HCT116 (cell line): ENCODE results near the gene HOXC11. TPM values are rescaled to one million over a fixed set of nuclear protein-coding genes. Genes with fewer than 3 reads are reported as not detected.

Experiments
- ATAC-seq: fragments of 200-7000 bp; cut with Tn5 transposase; 2 replicates; pipeline ENCODE4 v1.9.1; 2020; ENCODE audit warnings: mild to moderate bottlenecking, moderate library complexity
- BruUV-seq: library from RNA; stranded (reverse); fragments of 400-500 nt; replicated peaks from 2 replicates; lab custom pipeline; 2021; lab: Mats Ljungman, UMichigan
- CTCF ChIA-PET: fragments of 300-600 bp; sonication (Branson Sonifier 250); formaldehyde crosslinking; loops from one replicate; lab custom pipeline; 2021; ENCODE audit warnings: antibody characterized with exemption; lab: Charles Lee
- POLR2A ChIA-PET: fragments of 300-600, 350-600 bp; sonication (Branson Sonifier 250); formaldehyde crosslinking; loops from one replicate; lab custom pipeline; 2021; ENCODE audit warnings: antibody characterized with exemption; lab: Charles Lee
- RAD21 ChIA-PET, 2 experiments: fragments of 300-600 bp; sonication (Branson Sonifier 250); formaldehyde crosslinking; loops; one replicate each; lab custom pipeline; 2023; ENCODE audit warnings: low total read pairs in 2 of 2; ENCODE audit not compliant: uncharacterized antibody in 2 of 2, unreplicated experiment in 2 of 2, low non-redundant PET in 1 of 2; lab: Charles Lee
- DNase-seq: peaks from one replicate; pipeline ENCODE4 v3.0.0-alpha.2; 2010; ENCODE audit warnings: low read depth, low spot score
- H2AFZ ChIP-seq: fragments of 200-600 bp; shearing (Covaris generic), sonication (generic); 2 replicates; pipeline ENCODE4 v1.6.1; 2017; ENCODE audit warnings: low read depth, mixed run types, mixed read lengths, antibody characterized with exemption, low read length; ENCODE audit not compliant: poor library complexity, severe bottlenecking
- H3K27ac ChIP-seq: 2 replicates; pipeline ENCODE4 v1.5.1; 2012; ENCODE audit warnings: low read depth, low read length
- H3K27me3 ChIP-seq: fragments of 200-600 bp; sonication (generic); 2 replicates; pipeline ENCODE4 v1.6.1; 2016; ENCODE audit warnings: mixed run types, low read length, mixed read lengths; ENCODE audit not compliant: insufficient read depth
- H3K36me3 ChIP-seq, 2 experiments: fragments of 200-500 bp in 1 of 2; fragments of 200-600 bp in 1 of 2; sonication (Bioruptor generic) in 1 of 2; sonication (generic) in 1 of 2; 2 replicates each; pipeline versions ENCODE4 v1.5.1 to v1.6.1; 2014 to 2016; ENCODE audit warnings: low read length in 2 of 2, inconsistent platforms in 1 of 2, mixed read lengths in 1 of 2, mixed run types in 1 of 2; ENCODE audit not compliant: insufficient read depth in 2 of 2, control insufficient read depth in 1 of 2
- H3K4me1 ChIP-seq, 2 experiments: fragments of 200-600 bp in 1 of 2; sonication (generic) in 1 of 2; 2 replicates each; pipeline versions ENCODE4 v1.5.1 to v1.6.1; 2012 to 2017; ENCODE audit warnings: low read length in 2 of 2, inconsistent platforms in 1 of 2, mild to moderate bottlenecking in 1 of 2, mixed read lengths in 1 of 2, mixed run types in 1 of 2, moderate library complexity in 1 of 2; ENCODE audit not compliant: insufficient read depth in 2 of 2, control insufficient read depth in 1 of 2
- H3K4me2 ChIP-seq: fragments of 200-600 bp; sonication (generic); 2 replicates; pipeline ENCODE4 v1.6.1; 2017; ENCODE audit warnings: mixed run types, low read length, mixed read lengths
- H3K4me3 ChIP-seq, 2 experiments: fragments of 200-600 bp in 1 of 2; sonication (generic) in 1 of 2; replicated peaks in 1 of 2; 2 replicates each; pipeline ENCODE4 v1.5.1; 2011 to 2016; ENCODE audit warnings: low read length in 2 of 2, control low read depth in 1 of 2, low read depth in 1 of 2, mild to moderate bottlenecking in 1 of 2, mixed read lengths in 1 of 2, mixed run types in 1 of 2
- H3K79me2 ChIP-seq: fragments of 200-600 bp; sonication (generic); 2 replicates; pipeline ENCODE4 v1.6.1; 2017; ENCODE audit warnings: mild to moderate bottlenecking, mixed run types, low read length, moderate library complexity, mixed read lengths; ENCODE audit not compliant: insufficient read depth
- H3K9ac ChIP-seq: fragments of 200-600 bp; sonication (generic); 2 replicates; pipeline ENCODE4 v1.6.1; 2016; ENCODE audit warnings: low read length, mixed read lengths
- H3K9me2 ChIP-seq: fragments of 200-600 bp; sonication (generic), shearing (Covaris generic); 2 replicates; pipeline ENCODE4 v1.6.1; 2017; ENCODE audit warnings: mixed run types, mild to moderate bottlenecking, moderate library complexity; ENCODE audit not compliant: insufficient read depth
- H3K9me3 ChIP-seq, 2 experiments: fragments of 200-500 bp in 1 of 2; fragments of 200-600 bp in 1 of 2; sonication (Bioruptor generic) in 1 of 2; sonication (generic) in 1 of 2; 2 replicates each; pipeline ENCODE4 v1.6.1; 2014 to 2017; ENCODE audit warnings: low read length in 2 of 2, mixed read lengths in 2 of 2, inconsistent platforms in 1 of 2, low read depth in 1 of 2, mild to moderate bottlenecking in 1 of 2, mixed run types in 1 of 2, moderate library complexity in 1 of 2; ENCODE audit not compliant: control insufficient read depth in 1 of 2, insufficient read depth in 1 of 2
- H4K20me1 ChIP-seq: fragments of 200-600 bp; sonication (generic), shearing (Covaris generic); 2 replicates; pipeline ENCODE4 v1.6.1; 2017; ENCODE audit warnings: mixed run types, mild to moderate bottlenecking, moderate library complexity; ENCODE audit not compliant: insufficient read depth
- CBX3 ChIP-seq: IDR thresholded peaks from 2 replicates; pipeline ENCODE4 v1.6.1; 2012; ENCODE audit warnings: low read depth
- CEBPB ChIP-seq: IDR thresholded peaks from 2 replicates; pipeline ENCODE4 v1.6.1; 2012; ENCODE audit warnings: low read depth
- EGR1 ChIP-seq: IDR thresholded peaks from 2 replicates; pipeline ENCODE4 v1.6.1; 2012; ENCODE audit warnings: low read depth
- ELF1 ChIP-seq: IDR thresholded peaks from 2 replicates; pipeline ENCODE4 v1.6.1; 2012; ENCODE audit warnings: low read depth, borderline replicate concordance
- POLR2AphosphoS5 ChIP-seq: IDR thresholded peaks from 2 replicates; pipeline ENCODE4 v1.6.1; 2011; ENCODE audit warnings: mild to moderate bottlenecking, low read depth, low read length, moderate library complexity
- RAD21 ChIP-seq: IDR thresholded peaks from 2 replicates; pipeline ENCODE4 v1.6.1; 2012; ENCODE audit warnings: low read depth, mild to moderate bottlenecking
- SP1 ChIP-seq: IDR thresholded peaks from 2 replicates; pipeline ENCODE4 v1.6.1; 2012; ENCODE audit warnings: low read depth
- SRF ChIP-seq: IDR thresholded peaks from 2 replicates; pipeline ENCODE4 v1.6.1; 2012; ENCODE audit warnings: low read depth
- TCF7L2 ChIP-seq: IDR thresholded peaks from 2 replicates; pipeline ENCODE4 v1.7.0; 2011; ENCODE audit warnings: borderline replicate concordance, inconsistent platforms; ENCODE audit not compliant: insufficient read depth, insufficient read length; ENCODE audit errors: extremely low read depth
- ZFX ChIP-seq: fragments of 450-650 bp; IDR thresholded peaks from 2 replicates; pipeline ENCODE4 v1.6.1; 2017
- ZNF274 ChIP-seq: fragments of 200-500 bp; sonication (Bioruptor generic); IDR thresholded peaks from 2 replicates; pipeline ENCODE4 v1.6.1; 2014; ENCODE audit warnings: mild to moderate bottlenecking, low read depth, low read length, inconsistent platforms
- intact Hi-C: fragments of 100-400 bp; cut with micrococcal nuclease; formaldehyde crosslinking; loops from 2 replicates; pipeline ENCODE4 v1.10.0; 2022
- total RNA-seq: library from RNA; stranded (reverse); gene quantifications from one replicate; pipeline ENCODE4 v1.2.1, GENCODE V29; 2021; ENCODE audit not compliant: unreplicated experiment
- TF ChIP-seq, protein P1 (sequence below): IDR thresholded peaks from 2 replicates; pipeline ENCODE4 v1.6.1; 2012
- TF ChIP-seq, protein P2 (sequence below), 3 experiments: fragments of 200-600 bp in 1 of 3; sonication (generic) in 1 of 3; IDR thresholded peaks in 2 of 3; conservative IDR thresholded peaks in 1 of 3; 2 replicates each; pipeline ENCODE4 v1.5.1; 2012 to 2017; ENCODE audit warnings: low read depth in 2 of 3, low read length in 2 of 3, antibody characterized with exemption in 1 of 3, borderline replicate concordance in 1 of 3, control low read depth in 1 of 3, mild to moderate bottlenecking in 1 of 3, mixed read lengths in 1 of 3, mixed run types in 1 of 3, moderate library complexity in 1 of 3; ENCODE audit not compliant: insufficient read depth in 1 of 3
- TF ChIP-seq, protein P3 (sequence below): IDR thresholded peaks from 2 replicates; pipeline ENCODE4 v1.6.1; 2011; ENCODE audit warnings: mild to moderate bottlenecking, low read length, moderate library complexity; ENCODE audit not compliant: insufficient replicate concordance; ENCODE audit errors: extremely low read depth
- TF ChIP-seq, protein P4 (sequence below): IDR thresholded peaks from 2 replicates; pipeline ENCODE4 v1.6.1; 2012

HOXC11 gene
- total RNA-seq, 1 experiment from 2014 or later: 0.22 TPM

DNA sequence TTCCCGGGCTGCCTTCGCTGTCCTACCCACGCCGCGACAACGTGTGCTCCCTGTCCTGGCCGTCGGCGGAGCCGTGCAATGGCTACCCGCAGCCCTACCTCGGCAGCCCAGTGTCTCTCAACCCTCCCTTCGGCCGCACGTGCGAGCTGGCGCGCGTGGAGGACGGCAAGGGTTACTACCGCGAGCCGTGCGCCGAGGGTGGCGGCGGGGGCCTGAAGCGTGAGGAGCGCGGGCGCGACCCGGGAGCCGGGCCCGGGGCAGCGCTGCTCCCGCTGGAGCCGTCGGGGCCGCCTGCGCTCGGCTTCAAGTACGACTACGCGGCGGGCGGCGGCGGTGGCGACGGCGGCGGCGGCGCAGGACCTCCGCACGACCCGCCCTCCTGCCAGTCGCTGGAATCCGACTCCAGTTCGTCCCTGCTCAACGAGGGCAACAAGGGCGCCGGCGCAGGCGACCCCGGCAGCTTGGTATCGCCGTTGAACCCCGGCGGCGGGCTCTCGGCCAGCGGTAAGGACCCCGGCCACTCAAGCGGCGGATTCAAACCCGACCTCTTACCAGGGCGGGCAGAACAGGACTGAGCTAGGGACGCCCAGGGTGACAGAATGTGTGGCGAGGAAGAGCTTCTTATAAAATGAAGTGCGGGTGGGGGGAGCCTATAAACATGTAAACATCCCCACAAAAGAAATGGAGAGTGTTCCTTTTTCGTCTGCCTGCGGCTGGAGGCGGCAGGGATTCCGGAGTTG is 17.7 kb upstream of the HOXC11 start:
- no peak overlapping the region for H3K4me2 ChIP-seq

DNA sequence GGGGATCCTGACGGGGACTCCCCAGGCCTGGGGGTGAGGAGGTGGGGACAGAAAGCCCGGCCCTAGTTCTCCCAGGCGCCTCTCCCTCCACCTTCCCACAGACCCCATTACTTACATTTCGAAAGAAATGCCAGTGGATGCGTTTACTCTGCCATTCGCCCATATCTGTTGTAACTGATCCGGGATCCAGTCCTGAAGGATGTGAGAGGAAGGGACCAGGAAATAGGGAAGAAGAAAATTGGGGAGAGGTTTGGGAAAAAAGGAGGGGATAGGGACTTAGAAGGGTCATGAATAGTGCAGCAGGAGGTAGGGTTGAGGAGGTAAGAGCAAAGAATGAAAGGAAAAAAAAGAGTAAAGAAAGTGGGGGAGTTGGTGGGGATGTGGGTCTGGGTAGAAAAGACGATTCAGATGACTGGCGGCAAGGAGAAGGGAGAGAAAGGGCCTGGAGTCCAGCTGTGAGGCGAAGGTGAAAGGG is 17.1 kb upstream of the HOXC11 start:
- Histone ChIP-seq H3K9me3 (no peaks in the 10 kb centered on the region), H3K27ac (no peak overlapping the region), H3K4me1 (peaks cover 12 to 15% of the 10 kb centered on the region in 2 experiments), H3K4me3 (no peak overlapping the region), H3K27me3 (no peaks in the 10 kb centered on the region), H4K20me1 (no peaks in the 10 kb centered on the region), H2AFZ (no peak overlapping the region), H3K9ac (no peak overlapping the region), H3K79me2 (no peaks in the 10 kb centered on the region), H3K4me2 (no peak overlapping the region), H3K36me3 (no peaks in the 10 kb centered on the region), H3K9me2 (no peaks in the 10 kb centered on the region)
- ATAC-seq: no peak
- BruUV-seq: no TSS peak
- ChIA-PET CTCF (no interaction called here), POLR2A (no interaction called here), RAD21 (no interaction called here)
- no peak for DNase-seq
- intact Hi-C loops: no loop called here
- no peak for TF ChIP-seq TCF7L2
- TF ChIP-seq ZFX: no peak
- TF ChIP-seq POLR2AphosphoS5: no peak
- TF ChIP-seq, protein P1, sequence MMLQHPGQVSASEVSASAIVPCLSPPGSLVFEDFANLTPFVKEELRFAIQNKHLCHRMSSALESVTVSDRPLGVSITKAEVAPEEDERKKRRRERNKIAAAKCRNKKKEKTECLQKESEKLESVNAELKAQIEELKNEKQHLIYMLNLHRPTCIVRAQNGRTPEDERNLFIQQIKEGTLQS: no peak
- TF ChIP-seq CBX3: no peak
- TF ChIP-seq RAD21: no peak
- TF ChIP-seq, protein P2, sequence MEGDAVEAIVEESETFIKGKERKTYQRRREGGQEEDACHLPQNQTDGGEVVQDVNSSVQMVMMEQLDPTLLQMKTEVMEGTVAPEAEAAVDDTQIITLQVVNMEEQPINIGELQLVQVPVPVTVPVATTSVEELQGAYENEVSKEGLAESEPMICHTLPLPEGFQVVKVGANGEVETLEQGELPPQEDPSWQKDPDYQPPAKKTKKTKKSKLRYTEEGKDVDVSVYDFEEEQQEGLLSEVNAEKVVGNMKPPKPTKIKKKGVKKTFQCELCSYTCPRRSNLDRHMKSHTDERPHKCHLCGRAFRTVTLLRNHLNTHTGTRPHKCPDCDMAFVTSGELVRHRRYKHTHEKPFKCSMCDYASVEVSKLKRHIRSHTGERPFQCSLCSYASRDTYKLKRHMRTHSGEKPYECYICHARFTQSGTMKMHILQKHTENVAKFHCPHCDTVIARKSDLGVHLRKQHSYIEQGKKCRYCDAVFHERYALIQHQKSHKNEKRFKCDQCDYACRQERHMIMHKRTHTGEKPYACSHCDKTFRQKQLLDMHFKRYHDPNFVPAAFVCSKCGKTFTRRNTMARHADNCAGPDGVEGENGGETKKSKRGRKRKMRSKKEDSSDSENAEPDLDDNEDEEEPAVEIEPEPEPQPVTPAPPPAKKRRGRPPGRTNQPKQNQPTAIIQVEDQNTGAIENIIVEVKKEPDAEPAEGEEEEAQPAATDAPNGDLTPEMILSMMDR (IDR thresholded peaks at IDR 0.05 in 2 of 3, conservative IDR thresholded peaks at IDR 0.05 in 1 of 3; ENCODE audit: borderline replicate concordance in 1 of 3, insufficient read depth in 1 of 3, low read depth in 2 of 3, low read length in 2 of 3): no peak
- TF ChIP-seq CEBPB: no peak
- TF ChIP-seq, protein P3, sequence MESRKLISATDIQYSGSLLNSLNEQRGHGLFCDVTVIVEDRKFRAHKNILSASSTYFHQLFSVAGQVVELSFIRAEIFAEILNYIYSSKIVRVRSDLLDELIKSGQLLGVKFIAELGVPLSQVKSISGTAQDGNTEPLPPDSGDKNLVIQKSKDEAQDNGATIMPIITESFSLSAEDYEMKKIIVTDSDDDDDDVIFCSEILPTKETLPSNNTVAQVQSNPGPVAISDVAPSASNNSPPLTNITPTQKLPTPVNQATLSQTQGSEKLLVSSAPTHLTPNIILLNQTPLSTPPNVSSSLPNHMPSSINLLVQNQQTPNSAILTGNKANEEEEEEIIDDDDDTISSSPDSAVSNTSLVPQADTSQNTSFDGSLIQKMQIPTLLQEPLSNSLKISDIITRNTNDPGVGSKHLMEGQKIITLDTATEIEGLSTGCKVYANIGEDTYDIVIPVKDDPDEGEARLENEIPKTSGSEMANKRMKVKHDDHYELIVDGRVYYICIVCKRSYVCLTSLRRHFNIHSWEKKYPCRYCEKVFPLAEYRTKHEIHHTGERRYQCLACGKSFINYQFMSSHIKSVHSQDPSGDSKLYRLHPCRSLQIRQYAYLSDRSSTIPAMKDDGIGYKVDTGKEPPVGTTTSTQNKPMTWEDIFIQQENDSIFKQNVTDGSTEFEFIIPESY: no peak
- no peak for TF ChIP-seq SRF
- TF ChIP-seq SP1: no peak
- no peak for TF ChIP-seq EGR1
- TF ChIP-seq ELF1: no peak
- TF ChIP-seq, protein P4, sequence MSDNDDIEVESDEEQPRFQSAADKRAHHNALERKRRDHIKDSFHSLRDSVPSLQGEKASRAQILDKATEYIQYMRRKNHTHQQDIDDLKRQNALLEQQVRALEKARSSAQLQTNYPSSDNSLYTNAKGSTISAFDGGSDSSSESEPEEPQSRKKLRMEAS: no peak

More for the DNA sequence above, 17.7 kb upstream of the HOXC11 start:
- no TSS peak for BruUV-seq
- intact Hi-C loops: no loop called here
- TF ChIP-seq ZNF274: no peak
- Histone ChIP-seq H3K9ac (no peak overlapping the region), H3K79me2 (no peaks in the 10 kb centered on the region), H2AFZ (no peak overlapping the region), H3K4me1 (peaks cover 12 to 15% of the 10 kb centered on the region in 2 experiments), H4K20me1 (no peaks in the 10 kb centered on the region), H3K4me3 (no peak overlapping the region), H3K27ac (no peak overlapping the region; the same call in 1 of the 2 replicates), H3K27me3 (no peaks in the 10 kb centered on the region), H3K36me3 (no peaks in the 10 kb centered on the region), H3K9me3 (no peaks in the 10 kb centered on the region), H3K9me2 (no peaks in the 10 kb centered on the region)
- ChIA-PET POLR2A (no interaction called here), CTCF (no interaction called here), RAD21 (no interaction called here)
- ATAC-seq (no peak), DNase-seq (no peak)
